Muscle of leg (tissue), 11 donors: ENCODE measurements around the gene MRAP. TPM values are rescaled to one million over a fixed set of nuclear protein-coding genes. Genes with fewer than 3 reads are reported as not detected.

Experiments used
- DNase-seq: peaks from one replicate; pipeline ENCODE4 v3.0.0; 2013
- H3K27ac ChIP-seq: one replicate; pipeline ENCODE4 v1.5.1; 2013; ENCODE audit warnings: mild to moderate bottlenecking, low read length, control low read depth
- H3K27me3 ChIP-seq: one replicate; pipeline ENCODE4 v1.6.1; 2013; ENCODE audit warnings: low read length; ENCODE audit not compliant: control insufficient read depth, insufficient read depth
- H3K36me3 ChIP-seq: one replicate; pipeline ENCODE4 v1.6.1; 2013; ENCODE audit warnings: low read length; ENCODE audit not compliant: control insufficient read depth, insufficient read depth
- H3K4me1 ChIP-seq: one replicate; pipeline ENCODE4 v1.6.1; 2013; ENCODE audit warnings: low read length; ENCODE audit not compliant: control insufficient read depth, insufficient read depth
- H3K4me3 ChIP-seq: one replicate; pipeline ENCODE4 v1.5.1; 2013; ENCODE audit warnings: low read length, control low read depth
- H3K9me3 ChIP-seq: replicated peaks from 2 replicates; pipeline ENCODE4 v1.6.1; 2013; ENCODE audit warnings: low read depth, low read length; ENCODE audit not compliant: control insufficient read depth
- WGBS: methylation state at CpG from one replicate; pipeline ENCODE4 v1.1.5; 2013; ENCODE audit warnings: missing lambda C conversion rate; ENCODE audit not compliant: insufficient coverage; 5-methylcytosine and 5-hydroxymethylcytosine counted together
- polyA plus RNA-seq, 8 donors: library from polyadenylated mRNA; unstranded; fragments of 120-200 nt; gene quantifications; one replicate each; pipeline versions ENCODE4 v1.2.1 to v1.2.3, GENCODE V29; 2013; ENCODE audit warnings: inconsistent platforms in 1 of 8, low replicate concordance in 1 of 8; ENCODE audit not compliant: insufficient read length in 8 of 8, insufficient read depth in 1 of 8
- total RNA-seq: library from RNA; stranded (reverse); fragments of 120-200 nt; gene quantifications from one replicate; pipeline ENCODE4 v1.2.4, GENCODE V29; 2013

Gene MRAP
- total and polyA plus RNA-seq, 9 donors = 0.20 to 1.2 (median 0.45) TPM; not detected in 6

GRCh38 chr21:32340863-32341848 is 42.5 kb downstream of the MRAP start:
- no peaks in the 10 kb centered on the region for H3K27me3 ChIP-seq
- no peak overlapping the region for H3K4me3 ChIP-seq
- no peak for DNase-seq
- no CpG with 5 or more reads among the region's 12 CpGs for WGBS
- peaks cover 78% of the 10 kb centered on the region for H3K36me3 ChIP-seq
- peaks cover 13% of the 10 kb centered on the region for H3K9me3 ChIP-seq
- H3K27ac ChIP-seq = no peak overlapping the region
- H3K4me1 ChIP-seq = peaks cover 2% of the 10 kb centered on the region

- Histone ChIP-seq H3K4me3 (no peak overlapping the region), H3K27ac (no peak overlapping the region), H3K9me3 (peaks cover 13% of the 10 kb centered on the region), H3K4me1 (peaks cover 4% of the 10 kb centered on the region), H3K27me3 (no peaks in the 10 kb centered on the region), H3K36me3 (peaks cover 87% of the 10 kb centered on the region)
- 91% methylated on average over 14 of the region's 14 CpGs for WGBS
- DNase-seq = no peak
Observed at GRCh38 chr21:32346951-32347350, 48.3 kb downstream of the MRAP start.

- Histone ChIP-seq H3K27me3 (no peaks in the 10 kb centered on the region), H3K9me3 (peaks cover 13% of the 10 kb centered on the region), H3K4me1 (peaks cover 4% of the 10 kb centered on the region), H3K4me3 (no peak overlapping the region), H3K36me3 (peaks cover 90% of the 10 kb centered on the region), H3K27ac (no peak overlapping the region)
- WGBS = 95% methylated on average over 11 of the region's 12 CpGs
- DNase-seq = no peak
Observed at GRCh38 chr21:32347351-32347750, 48.7 kb downstream of the MRAP start.

GRCh38 chr21:32347977-32348376 is 49.3 kb downstream of the MRAP start:
- 82% methylated on average over 8 of the region's 11 CpGs for WGBS
- no peak overlapping the region for H3K4me3 ChIP-seq
- H3K36me3 ChIP-seq = peaks cover 91% of the 10 kb centered on the region
- peaks cover 4% of the 10 kb centered on the region for H3K4me1 ChIP-seq
- no peaks in the 10 kb centered on the region for H3K27me3 ChIP-seq
- H3K9me3 ChIP-seq = peaks cover 13% of the 10 kb centered on the region
- H3K27ac ChIP-seq = peak overlapping the region; percentile 47
- DNase-seq = no peak

- DNase-seq = no peak
- Histone ChIP-seq H3K4me1 (peaks cover 4% of the 10 kb centered on the region), H3K27ac (no peak overlapping the region), H3K9me3 (peaks cover 13% of the 10 kb centered on the region), H3K4me3 (no peak overlapping the region), H3K27me3 (no peaks in the 10 kb centered on the region), H3K36me3 (peaks cover 94% of the 10 kb centered on the region)
- 95% methylated on average over 4 of the region's 9 CpGs for WGBS
Observed at GRCh38 chr21:32348604-32349332, 50.1 kb downstream of the MRAP start.

- Histone ChIP-seq H3K36me3 (peaks cover 97% of the 10 kb centered on the region), H3K9me3 (peaks cover 10% of the 10 kb centered on the region), H3K27me3 (no peaks in the 10 kb centered on the region), H3K4me1 (peaks cover 4% of the 10 kb centered on the region), H3K4me3 (no peak overlapping the region), H3K27ac (no peak overlapping the region)
- no peak for DNase-seq
- 92% methylated on average over 13 of the region's 16 CpGs for WGBS
Observed at GRCh38 chr21:32349333-32349944, 50.8 kb downstream of the MRAP start.

GRCh38 chr21:32350211-32350980 is 51.7 kb downstream of the MRAP start:
- Histone ChIP-seq H3K36me3 (peaks cover 95% of the 10 kb centered on the region), H3K27ac (no peak overlapping the region), H3K4me1 (peaks cover 4% of the 10 kb centered on the region), H3K4me3 (no peak overlapping the region), H3K27me3 (no peaks in the 10 kb centered on the region), H3K9me3 (peaks cover under 1% of the 10 kb centered on the region)
- no peak for DNase-seq
- 91% methylated on average over 13 of the region's 16 CpGs for WGBS

GRCh38 chr21:32350981-32351380 is 52.3 kb downstream of the MRAP start:
- Histone ChIP-seq H3K4me3 (no peak overlapping the region), H3K36me3 (peaks cover 95% of the 10 kb centered on the region), H3K9me3 (no peaks in the 10 kb centered on the region), H3K27me3 (no peaks in the 10 kb centered on the region), H3K4me1 (peaks cover 4% of the 10 kb centered on the region), H3K27ac (no peak overlapping the region)
- no peak for DNase-seq
- 92% methylated on average over 12 of the region's 13 CpGs for WGBS

- Histone ChIP-seq H3K4me3 (no peak overlapping the region), H3K27ac (no peak overlapping the region), H3K27me3 (no peaks in the 10 kb centered on the region), H3K4me1 (peaks cover 4% of the 10 kb centered on the region), H3K9me3 (no peaks in the 10 kb centered on the region), H3K36me3 (peaks cover 96% of the 10 kb centered on the region)
- WGBS = 96% methylated on average over 4 of the region's 6 CpGs
- no peak for DNase-seq
Observed at GRCh38 chr21:32351428-32351827, 52.8 kb downstream of the MRAP start.
